A549 (cell line): ENCODE measurements around the gene STX16. TPM values are rescaled to one million over a fixed set of nuclear protein-coding genes. Genes with fewer than 3 reads are reported as not detected.

Source experiments
- ATAC-seq, 2 experiments: fragments of 200-7000 bp in 1 of 2; fragments of >200 bp in 1 of 2; cut with Nextera tagmentation in 1 of 2; cut with Tn5 transposase in 1 of 2; 3 replicates each; pipeline versions ENCODE4 v1.8.0 to v1.9.1; 2018 to 2020; ENCODE audit warnings: mild to moderate bottlenecking in 1 of 2, moderate library complexity in 1 of 2
- CTCF ChIA-PET: fragments of 300-600 bp; sonication (Branson Sonifier 250); formaldehyde crosslinking; extraction: SDS; loops from one replicate; lab custom pipeline; 2021; ENCODE audit warnings: antibody characterized with exemption, inconsistent platforms; lab: Yijun Ruan, JAX
- POLR2A ChIA-PET: fragments of 350-600 bp; formaldehyde crosslinking; extraction: SDS; loops from one replicate; lab custom pipeline; 2021; ENCODE audit warnings: antibody characterized with exemption, inconsistent platforms; lab: Yijun Ruan, JAX
- DNase-seq, 2 experiments: peaks; one replicate each; pipeline versions ENCODE4 v3.0.0 to v3.0.0-alpha.2; 2011 to 2016; ENCODE audit warnings: low read depth in 1 of 2, low spot score in 1 of 2
- FAIRE-seq: peaks from 2 replicates; lab custom pipeline; 2011; peaks lifted over from hg19 to GRCh38; lab: Jason Lieb, UNC
- H3K27ac ChIP-seq, 2 experiments: fragments of >200 bp; sonication (Bioruptor Twin); formaldehyde crosslinking; 3 replicates each; pipeline ENCODE4 v1.5.1; 2016 to 2017
- H3K4me1 ChIP-seq: fragments of >200 bp; sonication (Bioruptor Twin); formaldehyde crosslinking; 3 replicates; pipeline ENCODE4 v1.6.1; 2016
- H3K4me2 ChIP-seq: fragments of >200 bp; sonication (Bioruptor Twin); formaldehyde crosslinking; 3 replicates; pipeline ENCODE4 v1.6.1; 2016
- H3K4me3 ChIP-seq: fragments of >200 bp; sonication (Bioruptor Twin); formaldehyde crosslinking; 3 replicates; pipeline ENCODE4 v1.5.1; 2016
- H3K9me3 ChIP-seq: fragments of >200 bp; sonication (Bioruptor Twin); formaldehyde crosslinking; 3 replicates; pipeline ENCODE4 v1.6.1; 2016
- ATOH8 ChIP-seq: fragments of 250-450 bp; sonication (Bioruptor Pico); IDR thresholded peaks from 2 replicates; pipeline ENCODE4 v1.5.0; 2020; ENCODE audit warnings: low read depth, mild to moderate bottlenecking, moderate library complexity
- BCL3 ChIP-seq: fragments of >200 bp; sonication (Bioruptor Twin); formaldehyde crosslinking; IDR thresholded peaks from 3 replicates; pipeline ENCODE4 v1.6.1; 2016
- CBX8 ChIP-seq: fragments of 200-600 bp; sonication (generic); IDR thresholded peaks from 2 replicates; pipeline ENCODE4 v1.6.1; 2016
- CTCF ChIP-seq: fragments of >200 bp; sonication (Bioruptor Twin); formaldehyde crosslinking; IDR thresholded peaks from 3 replicates; pipeline ENCODE4 v1.5.1; 2016
- EHMT2 ChIP-seq: fragments of 200-600 bp; sonication (generic); IDR thresholded peaks from 2 replicates; pipeline ENCODE4 v1.6.1; 2016; ENCODE audit warnings: antibody characterized with exemption, low read depth, mild to moderate bottlenecking, moderate library complexity
- ELK1 ChIP-seq: fragments of 150-350 bp; IDR thresholded peaks from 2 replicates; pipeline ENCODE4 v1.6.1; 2014; ENCODE audit warnings: low read depth, mild to moderate bottlenecking, low read length
- HMGXB4 ChIP-seq: fragments of 250-450 bp; sonication (Bioruptor Pico); IDR thresholded peaks from 2 replicates; pipeline ENCODE4 v1.5.0; 2021; ENCODE audit warnings: mild to moderate bottlenecking, moderate library complexity, borderline replicate concordance
- HOXB13 ChIP-seq: fragments of 250-450 bp; sonication (Bioruptor Pico); IDR thresholded peaks from 2 replicates; pipeline ENCODE4 v1.5.0; 2020; ENCODE audit warnings: low read depth, mild to moderate bottlenecking, moderate library complexity
- KDM1A ChIP-seq: fragments of 200-600 bp; sonication (generic); IDR thresholded peaks from 2 replicates; pipeline ENCODE4 v1.6.1; 2016; ENCODE audit warnings: low read depth, mild to moderate bottlenecking
- MAX ChIP-seq: IDR thresholded peaks from 2 replicates; pipeline ENCODE4 v1.6.1; 2012
- MYC ChIP-seq: IDR thresholded peaks from 2 replicates; pipeline ENCODE4 v1.6.1; 2012; ENCODE audit warnings: mild to moderate bottlenecking, inconsistent platforms, low read length, improper control_type of control experiment, borderline replicate concordance
- PBX3 ChIP-seq: IDR thresholded peaks from 2 replicates; pipeline ENCODE4 v1.6.1; 2012
- POLR2A ChIP-seq: IDR thresholded peaks from 2 replicates; pipeline ENCODE4 v1.6.1; 2012; ENCODE audit warnings: mild to moderate bottlenecking, low read length
- REST ChIP-seq: fragments of 200-600 bp; sonication (generic); IDR thresholded peaks from 2 replicates; pipeline ENCODE4 v1.6.1; 2016; ENCODE audit warnings: antibody characterized with exemption, mild to moderate bottlenecking, moderate library complexity
- TFCP2L1 ChIP-seq: fragments of 250-450 bp; sonication (Bioruptor Pico); IDR thresholded peaks from 2 replicates; pipeline ENCODE4 v1.5.0; 2021; ENCODE audit warnings: mild to moderate bottlenecking
- TP53 ChIP-seq: fragments of 250-450 bp; sonication (Bioruptor Pico); IDR thresholded peaks from 2 replicates; pipeline ENCODE4 v1.5.0; 2021; ENCODE audit warnings: mild to moderate bottlenecking, moderate library complexity
- ZFP36 ChIP-seq: fragments of 450-650 bp; IDR thresholded peaks from 2 replicates; pipeline ENCODE4 v1.6.1; 2014; ENCODE audit warnings: borderline replicate concordance; ENCODE audit not compliant: partially characterized antibody
- ZNF302 ChIP-seq: fragments of 250-450 bp; sonication (Bioruptor Pico); IDR thresholded peaks from 2 replicates; pipeline ENCODE4 v1.9.0; 2021; ENCODE audit warnings: inconsistent platforms, mild to moderate bottlenecking, moderate library complexity
- WGBS: methylation state at CpG from one replicate; pipeline ENCODE4 v1.1.6; 2017; ENCODE audit errors: missing lambda C conversion rate; 5-methylcytosine and 5-hydroxymethylcytosine counted together
- polyA plus RNA-seq, 4 experiments: library from polyadenylated mRNA; depleted of rRNA in 3 of 4; stranded (reverse); fragments of >200 nt; fragmentation: RNase III in 1 of 4; extraction: RNeasy Plus Mini Kit Qiagen cat#74134 plus additional on column Dnase treatment in 1 of 4; gene quantifications; 2 replicates in 3 of 4; 3 replicates in 1 of 4; pipeline ENCODE4 v1.2.3, GENCODE V29; 2011 to 2017

STX16 gene
- polyA plus RNA-seq, 2 of the 4 experiments (the other 2 are of a cell fraction): 68.5 to 71.6 TPM

- H3K27ac ChIP-seq: no peak overlapping the region
- FAIRE-seq (no peak), DNase-seq (no peak)
- no peaks in the 10 kb centered on the region for H3K9me3 ChIP-seq
- ChIA-PET CTCF (interaction anchor here (2.4 kb wide), 1 partner anchor 11 kb away, joined by 5 read pairs; no protein-coding TSS in a partner anchor), POLR2A (no interaction called here)
- no peaks in the 10 kb centered on the region for H3K4me1 ChIP-seq
- WGBS: 70% methylated on average over 9 of the region's 9 CpGs
- no peak overlapping the region for H3K4me2 ChIP-seq
- no peak overlapping the region for H3K4me3 ChIP-seq
- TF ChIP-seq KDM1A (no peak), REST (no peak), ZFP36 (no peak), HMGXB4 (CRISPR knock-in tag) (no peak), ELK1 (no peak), CBX8 (no peak), CTCF (no peak), POLR2A (no peak), HOXB13 (no peak), TP53 (no peak), EHMT2 (no peak), PBX3 (no peak), MAX (no peak), ZNF302 (no peak), ATOH8 (CRISPR knock-in tag) (no peak), BCL3 (no peak), MYC (no peak), TFCP2L1 (CRISPR knock-in tag) (no peak)
- TF ChIP-seq, all 56 proteins: peak for 0
- ATAC-seq: no peak
These were observed 44.9 kb upstream of the STX16 start for GRCh38 chr20:58606184-58606583.
